Caki2 (cell line): ENCODE results near the gene ARL1. TPM values are rescaled to one million over a fixed set of nuclear protein-coding genes. Genes with fewer than 3 reads are reported as not detected.
"Not testable (repeated sequence)": the region's sequence is repeated elsewhere in the genome, so short reads cannot be mapped to it uniquely, and the experiment has no call there.

ENCODE experiments used
- DNase-seq: peaks from one replicate; pipeline ENCODE4 v3.0.0-alpha.2; 2015; ENCODE audit warnings: low read depth
- in situ Hi-C: cut with HindIII; loops from 2 replicates; pipeline ENCODE4 v1.10.0; 2016; ENCODE audit warnings: low sequenced_read_pairs, low pct_unique_long_range_greater_than_20kb, mixed read lengths
- total RNA-seq: library from RNA; depleted of rRNA; stranded (reverse); fragments of >200 nt; shearing (Covaris generic); gene quantifications from 2 replicates; pipeline ENCODE4 v1.2.3, GENCODE V29; 2014; ENCODE audit warnings: low replicate concordance; rRNA removed

The ARL1 gene
- total RNA-seq, result 75.4 and 107 TPM in 2 replicates

GRCh38 chr12:101407436-101408345, at the start of gene ARL1:
ARL1 (minus strand) TSS chr12:101407772; CDS start chr12:101407645, 127 bp downstream.
- in situ Hi-C loops, result no loop called here
- peak; percentile 87 for DNase-seq

GRCh38 chr12:101455685-101456084, 48.1 kb upstream of the ARL1 start:
- DNase-seq, result no peak
- in situ Hi-C loops, result no loop called here

- no peak for DNase-seq
- in situ Hi-C loops, result no loop called here
These were observed 34.1 kb upstream of the ARL1 start for GRCh38 chr12:101441461-101442224.

- in situ Hi-C loops, result no loop called here
- DNase-seq, result no peak
These were observed 31.7 kb upstream of the ARL1 start for GRCh38 chr12:101439236-101439635.

GRCh38 chr12:101436136-101436535, 28.6 kb upstream of the ARL1 start:
- in situ Hi-C loops, result no loop called here
- no peak for DNase-seq

GRCh38 chr12:101430456-101430855, 22.9 kb upstream of the ARL1 start:
- no peak for DNase-seq
- in situ Hi-C loops, result no loop called here

GRCh38 chr12:101424620-101425019, 17.0 kb upstream of the ARL1 start:
- in situ Hi-C loops, result no loop called here

GRCh38 chr12:101422066-101422465, 14.5 kb upstream of the ARL1 start:
- in situ Hi-C loops, DNase-seq: not testable (repeated sequence)

More at GRCh38 chr12:101424620-101425019, 17.0 kb upstream of the ARL1 start:
- no peak for DNase-seq

GRCh38 chr12:101415228-101415627, 7.7 kb upstream of the ARL1 start:
- in situ Hi-C loops, result no loop called here
- DNase-seq, result no peak

GRCh38 chr12:101414533-101415119, 7.1 kb upstream of the ARL1 start:
- peak; percentile 26 for DNase-seq
- in situ Hi-C loops, result no loop called here

GRCh38 chr12:101410169-101410568, 2.6 kb upstream of the ARL1 start:
- DNase-seq, in situ Hi-C loops: not testable (repeated sequence)

- DNase-seq, result no peak
- in situ Hi-C loops, result no loop called here
These were observed 530 bp downstream of the ARL1 start for GRCh38 chr12:101407049-101407435.

GRCh38 chr12:101391181-101391580, 16.4 kb downstream of the ARL1 start:
- DNase-seq, in situ Hi-C loops: not testable (repeated sequence)

- no peak for DNase-seq
- in situ Hi-C loops, result no loop called here
These were observed 28.4 kb downstream of the ARL1 start for GRCh38 chr12:101379149-101379548.

- in situ Hi-C loops, result no loop called here
- DNase-seq, result no peak
These were observed 32.0 kb downstream of the ARL1 start for GRCh38 chr12:101375573-101375972.

GRCh38 chr12:101372431-101372830, 35.1 kb downstream of the ARL1 start:
- in situ Hi-C loops, result no loop called here
- DNase-seq, result no peak

GRCh38 chr12:101368016-101368415, 39.6 kb downstream of the ARL1 start:
- no peak for DNase-seq
- in situ Hi-C loops, result no loop called here

GRCh38 chr12:101361455-101361854, 46.1 kb downstream of the ARL1 start:
- no peak for DNase-seq
- in situ Hi-C loops, result no loop called here

- in situ Hi-C loops, result no loop called here
- DNase-seq, result no peak
These were observed 50.8 kb downstream of the ARL1 start for GRCh38 chr12:101356794-101357193.
